Left ventricle myocardium superior (tissue), 1 donor: ENCODE measurements around the gene ARHGAP4. TPM values are rescaled to one million over a fixed set of nuclear protein-coding genes. Genes with fewer than 3 reads are reported as not detected.

Source experiments
- ATAC-seq: fragments of 200-7000 bp; cut with Tn5 transposase; one replicate; pipeline ENCODE4 v1.9.1; 2020; ENCODE audit warnings: mild to moderate bottlenecking, moderate library complexity
- DNase-seq: peaks from one replicate; pipeline ENCODE4 v3.0.0-alpha.2; 2020
- intact Hi-C: fragments of 100-400 bp; cut with micrococcal nuclease; formaldehyde crosslinking; loops from one replicate; pipeline ENCODE4 v1.11.0; 2022
- total RNA-seq: library from RNA; stranded (reverse); fragmentation: NEBNext Ultra II Directional; extraction: Animal tissue kit (Norgen Biotek cat#: 25700); gene quantifications from one replicate; pipeline ENCODE4 v1.2.1, GENCODE V29; 2021
- donor health status: DM: no; HTN: yes; CAD: no; lungs with severe emphysema.

Gene ARHGAP4
- total RNA-seq, 1 donor from 2014 or later: 10.0 TPM

GRCh38 chrX:153864101-153864500, 62.0 kb downstream of the ARHGAP4 start:
- no peak for DNase-seq
- no peak for ATAC-seq
- intact Hi-C loops: no loop called here

GRCh38 chrX:153863251-153863991, 62.6 kb downstream of the ARHGAP4 start:
- DNase-seq (no peak), ATAC-seq (no peak)
- intact Hi-C loops: no loop called here

DNA sequence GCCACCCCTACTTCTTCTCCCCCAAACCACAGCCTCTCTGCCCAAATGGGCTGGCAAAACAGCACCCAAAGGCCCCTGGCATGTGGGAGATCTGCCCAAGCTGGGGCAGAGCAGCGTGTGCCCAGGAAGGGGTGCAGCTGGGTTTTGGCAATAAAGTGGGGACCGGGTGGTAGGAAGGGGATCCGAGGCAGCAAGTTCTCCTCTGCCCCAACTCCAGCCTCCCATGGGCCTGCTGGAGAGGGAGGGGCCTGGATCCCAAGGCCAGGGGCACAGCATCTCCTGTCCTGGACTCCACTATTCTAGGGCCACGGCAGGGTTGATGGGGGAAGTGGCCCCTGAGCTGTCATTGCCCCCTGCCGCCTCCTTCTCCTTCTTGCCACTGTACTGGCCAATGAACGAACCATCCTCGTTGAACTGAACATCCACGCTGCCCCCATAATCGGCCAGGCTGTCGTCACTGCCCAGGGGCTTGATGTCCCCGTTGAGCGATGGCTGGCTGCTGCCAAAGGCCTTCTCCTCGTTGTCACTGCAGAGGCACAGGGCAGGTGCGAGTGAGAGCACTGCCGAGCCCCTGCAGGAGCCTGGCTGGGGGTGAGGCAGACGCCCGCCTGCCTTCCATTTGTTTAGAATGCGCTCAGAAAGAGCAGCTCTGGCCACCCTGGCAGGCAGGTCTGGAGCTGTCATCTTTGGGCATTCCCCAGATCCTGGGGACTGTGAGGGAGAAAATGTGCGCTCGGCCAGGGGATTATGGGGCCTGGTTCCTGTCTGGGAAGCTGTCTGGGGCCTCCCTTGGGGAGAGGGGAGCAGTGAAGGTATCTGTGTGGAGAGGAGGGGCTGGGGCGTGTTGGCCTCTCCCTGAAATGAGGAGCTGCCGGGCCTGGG, 63.5 kb downstream of the ARHGAP4 start:
- intact Hi-C loops: no loop called here
- ATAC-seq (no peak), DNase-seq (no peak)

DNA sequence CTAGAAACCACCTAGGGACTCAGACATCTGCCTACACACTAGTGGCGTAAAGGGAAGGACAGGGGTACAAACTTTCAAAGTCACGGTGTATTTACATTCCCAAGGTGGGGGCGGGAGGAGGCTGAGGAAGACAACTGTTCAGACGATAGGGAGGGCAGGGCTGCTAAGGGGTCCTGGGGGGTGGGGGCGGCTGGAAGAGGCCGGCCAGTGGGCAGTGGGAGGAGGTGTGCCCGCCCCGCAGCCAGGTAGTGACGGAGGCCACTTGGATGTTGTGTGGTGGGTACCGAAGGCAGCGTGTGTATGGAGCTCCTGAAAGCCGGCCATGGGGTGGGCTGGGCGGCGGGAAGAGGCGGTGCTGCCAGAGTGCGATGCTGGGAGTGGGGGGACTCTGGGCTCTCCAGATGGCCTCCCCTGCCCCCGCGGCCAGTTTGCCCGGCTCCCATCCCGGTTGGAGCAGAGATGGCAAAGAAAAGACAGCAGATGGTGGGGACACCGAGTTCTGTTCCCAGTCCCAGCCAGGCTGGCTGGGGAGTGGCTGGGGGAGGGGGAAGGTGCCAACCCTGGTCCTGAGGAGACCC, 64.2 kb downstream of the ARHGAP4 start:
- DNase-seq: no peak
- intact Hi-C loops: no loop called here
- no peak for ATAC-seq

DNA sequence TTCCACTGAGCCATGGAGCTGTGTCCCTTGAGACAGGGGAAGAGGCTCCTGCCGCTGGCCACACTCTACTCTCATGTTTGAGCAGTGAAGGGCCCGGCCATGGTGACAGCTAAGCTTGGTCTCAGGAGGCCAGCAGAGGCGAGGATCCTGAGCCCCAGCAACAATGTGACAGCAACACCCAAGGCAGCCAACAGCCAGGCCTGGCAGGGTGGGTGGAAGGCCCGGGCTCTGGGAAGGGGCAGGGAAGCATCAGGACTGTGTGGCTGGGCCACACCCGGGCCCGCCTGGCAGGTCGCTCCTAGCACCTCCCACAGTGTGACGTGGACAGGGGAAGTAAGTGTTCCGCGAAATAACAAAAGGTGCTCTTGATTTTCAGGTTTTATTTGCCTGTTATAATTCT, 64.9 kb downstream of the ARHGAP4 start:
- ATAC-seq (no peak), DNase-seq (no peak)
- intact Hi-C loops: no loop called here

Other genes with a start within 250 kb of the ARHGAP4 start
- gene SLC6A8, start 238.3 kb downstream of the ARHGAP4 start, total RNA-seq: 208 TPM
- 91.6 TPM for gene BCAP31, start 201.9 kb downstream of the ARHGAP4 start, total RNA-seq
- 16.5 TPM for gene ABCD1, start 201.4 kb downstream of the ARHGAP4 start, total RNA-seq
- 2.4 TPM for gene PLXNB3, start 162.0 kb downstream of the ARHGAP4 start, total RNA-seq
- 43.6 TPM for gene SRPK3, start 145.2 kb downstream of the ARHGAP4 start, total RNA-seq
- 81.2 TPM for gene IDH3G, start 131.9 kb downstream of the ARHGAP4 start, total RNA-seq
- gene SSR4, start 131.6 kb downstream of the ARHGAP4 start, total RNA-seq: 145 TPM
- gene PDZD4, start 95.7 kb downstream of the ARHGAP4 start, total RNA-seq: 2.6 TPM
- 4.8 TPM for gene L1CAM, start 40.1 kb downstream of the ARHGAP4 start, total RNA-seq
- 3.3 TPM for gene AVPR2, start 21.6 kb downstream of the ARHGAP4 start, total RNA-seq
- gene NAA10, start 8.8 kb upstream of the ARHGAP4 start, total RNA-seq: 72.2 TPM
- 8.9 TPM for gene RENBP, start 18.4 kb upstream of the ARHGAP4 start, total RNA-seq
- gene HCFC1, start 45.6 kb upstream of the ARHGAP4 start, total RNA-seq: 27.0 TPM
- 6.0 TPM for gene TMEM187, start 46.5 kb upstream of the ARHGAP4 start, total RNA-seq
- 33.9 TPM for gene IRAK1, start 93.6 kb upstream of the ARHGAP4 start, total RNA-seq
- gene MECP2, start 171.5 kb upstream of the ARHGAP4 start, total RNA-seq: 35.9 TPM
- not detected for gene OPN1LW, start 218.0 kb upstream of the ARHGAP4 start, total RNA-seq